Astrocyte of the spinal cord (primary cell): Measurements from ENCODE around the gene ZACN.
"Not testable (repeated sequence)": the region's sequence is repeated elsewhere in the genome, so short reads cannot be mapped to it uniquely, and the experiment has no call there.

Experiments
- DNase-seq: peaks from one replicate; pipeline ENCODE4 v3.0.0; 2011; ENCODE audit warnings: low read depth, low spot score
- H3K4me3 ChIP-seq: 2 replicates; pipeline ENCODE4 v1.5.1; 2011; ENCODE audit warnings: low read depth, mild to moderate bottlenecking, low read length, moderate library complexity
- CTCF ChIP-seq: IDR thresholded peaks from 2 replicates; pipeline ENCODE4 v1.5.1; 2012; ENCODE audit warnings: low read depth, mild to moderate bottlenecking, low read length, inconsistent platforms
- in situ Hi-C: cut with HindIII; loops from 2 replicates; pipeline ENCODE4 v1.10.0; 2017; ENCODE audit warnings: low sequenced_read_pairs

Gene ZACN

GRCh38 chr17:76056882-76057281 is 22.1 kb upstream of the ZACN start:
- in situ Hi-C loops = no loop called here
- no peak for DNase-seq
- TF ChIP-seq CTCF = no peak
- no peak overlapping the region for H3K4me3 ChIP-seq

- DNase-seq, H3K4me3 ChIP-seq, in situ Hi-C loops: not testable (repeated sequence)
Observed at GRCh38 chr17:76058264-76058663, 20.7 kb upstream of the ZACN start.

- in situ Hi-C loops = no loop called here
- no peak for DNase-seq
- H3K4me3 ChIP-seq = no peak overlapping the region
- no peak for TF ChIP-seq CTCF
Observed at GRCh38 chr17:76063875-76064546, 15.0 kb upstream of the ZACN start.

- no peak for TF ChIP-seq CTCF
- no peak overlapping the region for H3K4me3 ChIP-seq
- in situ Hi-C loops = no loop called here
- DNase-seq = no peak
Observed at GRCh38 chr17:76065775-76066174, 13.2 kb upstream of the ZACN start.

- no peak for DNase-seq
- peak overlapping the region; percentile 68 for H3K4me3 ChIP-seq
- no peak for TF ChIP-seq CTCF
Observed at GRCh38 chr17:76071531-76072147, 7.3 kb upstream of the ZACN start.

GRCh38 chr17:76072148-76072858 is 6.7 kb upstream of the ZACN start, which contains the start of gene SRP68:
SRP68 (minus strand) TSS chr17:76072517; CDS start chr17:76072491, 26 bp downstream.
- peak; percentile 93 for DNase-seq
- peak within 1 kb of the TSS; percentile 68 for H3K4me3 ChIP-seq
- in situ Hi-C loops = no loop called here
- TF ChIP-seq CTCF = no peak

More at GRCh38 chr17:76071531-76072147, 7.3 kb upstream of the ZACN start:
- in situ Hi-C loops = no loop called here
